GM12878 (cell line): ENCODE results near the gene IMP3. TPM values are rescaled to one million over a fixed set of nuclear protein-coding genes. Genes with fewer than 3 reads are reported as not detected.

ENCODE experiments used
- ATAC-seq: fragments of 200-7000 bp; cut with Tn5 transposase; 3 replicates; pipeline ENCODE4 v1.9.1; 2020; ENCODE audit warnings: mild to moderate bottlenecking, moderate library complexity
- BruUV-seq: library from RNA; stranded (reverse); fragments of 400-500 nt; replicated peaks from 2 replicates; lab custom pipeline; 2021; lab: Mats Ljungman, UMichigan
- CTCF ChIA-PET: fragments of 300-600 bp; sonication (Branson Sonifier 250); formaldehyde crosslinking; extraction: SDS; loops from one replicate; lab custom pipeline; 2021; ENCODE audit warnings: inconsistent platforms; lab: Yijun Ruan, JAX
- POLR2A ChIA-PET: fragments of 350-600 bp; formaldehyde crosslinking; extraction: SDS; loops from one replicate; lab custom pipeline; 2021; ENCODE audit warnings: inconsistent platforms; lab: Charles Lee
- RAD21 ChIA-PET: fragments of 300-600 bp; sonication (Branson Sonifier 250); formaldehyde crosslinking; loops from one replicate; lab custom pipeline; 2023; ENCODE audit warnings: antibody characterized with exemption; ENCODE audit not compliant: unreplicated experiment; lab: Charles Lee
- SMC1A ChIA-PET: fragments of 300-600 bp; sonication (Branson Sonifier 250); formaldehyde crosslinking; loops from one replicate; lab custom pipeline; 2023; ENCODE audit not compliant: unreplicated experiment, uncharacterized antibody; lab: Charles Lee
- DNase-seq: peaks from one replicate; pipeline ENCODE4 v3.0.0-alpha.2; 2011; ENCODE audit warnings: low read depth, low spot score
- FAIRE-seq: peaks from 3 replicates; lab custom pipeline; 2011; peaks lifted over from hg19 to GRCh38; lab: Jason Lieb, UNC
- H2AFZ ChIP-seq: 2 replicates; pipeline ENCODE4 v1.6.0; 2011; ENCODE audit warnings: low read depth, low read length, control low read depth; ENCODE audit not compliant: control insufficient read depth
- H3K27ac ChIP-seq: 2 replicates; pipeline ENCODE4 v1.5.1; 2011; ENCODE audit warnings: control low read depth; ENCODE audit not compliant: control insufficient read depth, insufficient read depth
- H3K27me3 ChIP-seq, 2 experiments: replicated peaks in 1 of 2; 2 replicates each; pipeline versions ENCODE4 v1.6.0 to v1.6.1; 2011; ENCODE audit warnings: low read length in 1 of 2; ENCODE audit not compliant: control insufficient read depth in 2 of 2, insufficient read depth in 2 of 2
- H3K36me3 ChIP-seq, 2 experiments: 2 replicates each; pipeline ENCODE4 v1.5.1; 2011; ENCODE audit warnings: low read length in 1 of 2; ENCODE audit not compliant: control insufficient read depth in 2 of 2, insufficient read depth in 2 of 2
- H3K4me1 ChIP-seq: 2 replicates; pipeline ENCODE4 v1.6.1; 2011; ENCODE audit warnings: mild to moderate bottlenecking, low read length, moderate library complexity, mixed read lengths; ENCODE audit not compliant: control insufficient read depth, insufficient read depth
- H3K4me2 ChIP-seq: 2 replicates; pipeline ENCODE4 v1.6.0; 2011; ENCODE audit warnings: control low read depth; ENCODE audit not compliant: control insufficient read depth, insufficient read depth
- H3K4me3 ChIP-seq: fragments of 200-600 bp; sonication (generic); 2 replicates; pipeline ENCODE4 v1.5.1; 2016
- H3K79me2 ChIP-seq: 2 replicates; pipeline ENCODE4 v1.6.0; 2011; ENCODE audit warnings: low read length; ENCODE audit not compliant: control insufficient read depth, insufficient read depth
- H3K9ac ChIP-seq: 2 replicates; pipeline ENCODE4 v1.8.0; 2011; ENCODE audit warnings: low read length, control low read depth, mixed read lengths; ENCODE audit not compliant: control insufficient read depth, insufficient read depth
- H3K9me3 ChIP-seq: replicated peaks from 3 replicates; pipeline ENCODE4 v1.5.1; 2011; ENCODE audit warnings: mild to moderate bottlenecking, low read length; ENCODE audit not compliant: control insufficient read depth, insufficient read depth
- H4K20me1 ChIP-seq: 2 replicates; pipeline ENCODE4 v1.6.0; 2011; ENCODE audit not compliant: control insufficient read depth, insufficient read depth
- CBFB ChIP-seq: IDR thresholded peaks from 2 replicates; pipeline ENCODE4 v1.6.1; 2016; ENCODE audit warnings: antibody characterized with exemption, low read depth
- CBX5 ChIP-seq: sonication (generic); IDR thresholded peaks from 2 replicates; pipeline ENCODE4 v1.6.1; 2016; ENCODE audit warnings: low read depth, moderate library complexity, mild to moderate bottlenecking, inconsistent platforms
- CHD1 ChIP-seq: IDR thresholded peaks from 2 replicates; pipeline ENCODE4 v1.6.1; 2012; ENCODE audit warnings: low read depth, low read length, improper control_type of control experiment
- FOXK2 ChIP-seq: fragments of 450-650 bp; IDR thresholded peaks from 2 replicates; pipeline ENCODE4 v1.6.1; 2017; ENCODE audit warnings: mild to moderate bottlenecking, moderate library complexity
- JUND ChIP-seq: IDR thresholded peaks from 2 replicates; pipeline ENCODE4 v1.6.1; 2012; ENCODE audit warnings: low read depth, mild to moderate bottlenecking, low read length, improper control_type of control experiment, moderate library complexity
- MYC ChIP-seq: IDR thresholded peaks from 2 replicates; pipeline ENCODE4 v1.6.1; 2011; ENCODE audit warnings: mild to moderate bottlenecking, low read length, moderate library complexity, inconsistent platforms; ENCODE audit not compliant: insufficient read depth, insufficient replicate concordance, insufficient read length, severe bottlenecking
- POU2F2 ChIP-seq: IDR thresholded peaks from 3 replicates; pipeline ENCODE4 v1.6.1; 2011; ENCODE audit warnings: low read depth, mild to moderate bottlenecking, low read length, borderline replicate concordance
- RUNX3 ChIP-seq: IDR thresholded peaks from 2 replicates; pipeline ENCODE4 v1.6.1; 2012; ENCODE audit warnings: low read length, inconsistent platforms
- ZNF592 ChIP-seq: fragments of 450-650 bp; IDR thresholded peaks from 2 replicates; pipeline ENCODE4 v1.6.1; 2017; ENCODE audit warnings: mild to moderate bottlenecking, moderate library complexity
- WGBS: methylation state at CpG from one replicate; pipeline ENCODE4 v1.1.6; 2016; ENCODE audit warnings: low lambda C conversion rate; ENCODE audit not compliant: insufficient replicate concordance, insufficient coverage; ENCODE audit errors: missing lambda C conversion rate; 5-methylcytosine and 5-hydroxymethylcytosine counted together
- in situ Hi-C: fragments of 300-500 bp; cut with MboI; formaldehyde crosslinking; loops from 9 replicates; pipeline ENCODE4 v1.14.3; 2018; ENCODE audit warnings: mixed read lengths
- intact Hi-C: fragments of 100-400 bp; cut with micrococcal nuclease; formaldehyde crosslinking; loops from one replicate; pipeline ENCODE4 v1.14.2; 2022; ENCODE audit not compliant: unreplicated experiment
- polyA plus RNA-seq, 11 experiments: library from polyadenylated mRNA; depleted of rRNA in 4 of 11; unstranded in 6 of 11; stranded (reverse) in 5 of 11; fragments of >200 nt; fragmentation: Nextera tagmentation in 4 of 11; fragmentation: Illumina TruSeq in 1 of 11; extraction: Ambion mirVana in 4 of 11; extraction: Trizol in 1 of 11; gene quantifications; 1 replicate in 1 of 11; 2 replicates in 10 of 11; pipeline versions ENCODE4 v1.2.1 to v1.2.3, GENCODE V29; 2011 to 2016; ENCODE audit warnings: inconsistent platforms in 2 of 11, missing spikeins in 2 of 11, low read depth in 1 of 11
- total RNA-seq, 4 experiments: library from RNA; depleted of rRNA in 3 of 4; stranded (reverse); fragments of >200 nt in 3 of 4; fragmentation: Illumina TruSeq in 1 of 4; extraction: Trizol in 1 of 4; gene quantifications; 2 replicates each; pipeline versions ENCODE4 v1.2.1 to v1.2.3, GENCODE V29; 2013 to 2021

The IMP3 gene
- total and polyA plus RNA-seq, 10 of the 15 experiments (the other 5 are each of a cell fraction or from before 2014, with no cell fraction given) = 13.3 to 208 (median 85.2) TPM

GRCh38 chr15:75637245-75638009, 2.6 kb downstream of the IMP3 start:
- H3K36me3 ChIP-seq = no peaks in the 10 kb centered on the region; a peak in 1 of 4 replicates
- H3K4me2 ChIP-seq = peak overlapping the region; percentile 98
- ChIA-PET CTCF (interaction anchor here (0.6 to 5.5 kb wide), 10 partner anchors 10 to 191 kb away, joined by 3 to 42 read pairs (median 4); partner anchors contain the start of genes PTPN9, SIN3A and SNUPN), POLR2A (interaction anchor here (0.9 to 5.0 kb wide), 7 partner anchors 7 to 614 kb away, joined by 3 to 110 read pairs (median 3); partner anchors contain the start of genes PPCDC, SIN3A and SNUPN), RAD21 (interaction anchor here (0.9 to 5.1 kb wide), 3 partner anchors 12 to 270 kb away, joined by 5 to 69 read pairs (median 8); partner anchors contain the start of genes MAN2C1, SIN3A and SNUPN), SMC1A (interaction anchor here (0.9 to 3.9 kb wide), 4 partner anchors 10 to 269 kb away, joined by 3 to 27 read pairs (median 5); partner anchors contain the start of genes SIN3A and SNUPN)
- WGBS = 97% methylated on average over 4 of the region's 4 CpGs
- no peak for ATAC-seq
- DNase-seq = no peak
- in situ Hi-C loops (no loop called here), intact Hi-C loops (no loop called here)
- H2AFZ ChIP-seq = no peak overlapping the region
- H3K27ac ChIP-seq = no peak overlapping the region
- H3K79me2 ChIP-seq = peaks cover 32% of the 10 kb centered on the region
- H3K9ac ChIP-seq = peak overlapping the region; percentile 89; the same call in 1 of the 2 replicates
- peak overlapping the region; percentile 76 for H3K4me3 ChIP-seq
- no peaks in the 10 kb centered on the region for H3K9me3 ChIP-seq
- no peak for TF ChIP-seq CBFB
- TF ChIP-seq CBX5 = no peak
- no peaks in the 10 kb centered on the region for H3K27me3 ChIP-seq
- no TSS peak for BruUV-seq
- no peak for FAIRE-seq
- peaks cover 2% of the 10 kb centered on the region; the same call in 1 of the 2 replicates for H4K20me1 ChIP-seq
- no peaks in the 10 kb centered on the region for H3K4me1 ChIP-seq

GRCh38 chr15:75636026-75636425, 4.0 kb downstream of the IMP3 start:
- POLR2A ChIA-PET = interaction anchor here (0.6 to 1.1 kb wide), 2 partner anchors 10 to 88 kb away, joined by 3 to 7 read pairs; partner anchors contain the start of gene SNUPN
- SMC1A ChIA-PET = interaction anchor here (1.2 kb wide), 1 partner anchor 10 kb away, joined by 7 read pairs; the partner anchor contains the start of gene SNUPN
- H3K27me3 ChIP-seq = no peaks in the 10 kb centered on the region
- H3K4me3 ChIP-seq = no peak overlapping the region
- H4K20me1 ChIP-seq = peaks cover 2% of the 10 kb centered on the region; the same call in 1 of the 2 replicates
- CTCF ChIA-PET = interaction anchor here (1.3 kb wide), 1 partner anchor 10 kb away, joined by 3 read pairs; the partner anchor contains the start of gene SNUPN
- no peak for FAIRE-seq
- DNase-seq = no peak
- no peak overlapping the region for H3K4me2 ChIP-seq
- intact Hi-C loops = no loop called here
- RAD21 ChIA-PET = interaction anchor here (0.8 to 1.2 kb wide), 2 partner anchors 10 to 268 kb away, joined by 3 to 4 read pairs; partner anchors contain the start of gene SNUPN
- in situ Hi-C loops = no loop called here
- WGBS = 75% methylated on average over 5 of the region's 6 CpGs
- H2AFZ ChIP-seq = no peak overlapping the region
- no peak for ATAC-seq
- no peak overlapping the region for H3K27ac ChIP-seq
- peaks cover 32% of the 10 kb centered on the region for H3K79me2 ChIP-seq
- H3K9me3 ChIP-seq = no peaks in the 10 kb centered on the region
- no TSS peak for BruUV-seq
- H3K9ac ChIP-seq = no peak overlapping the region
- H3K4me1 ChIP-seq = no peaks in the 10 kb centered on the region
- H3K36me3 ChIP-seq = no peaks in the 10 kb centered on the region; a peak in 1 of 4 replicates
- TF ChIP-seq CHD1 (no peak), ZNF592 (no peak), JUND (no peak), MYC (no peak), RUNX3 (no peak), FOXK2 (no peak), POU2F2 (no peak)
